Measurements from ENCODE around the gene HIF1A. TPM values are rescaled to one million over a fixed set of nuclear protein-coding genes. Genes with fewer than 3 reads are reported as not detected.

Gene HIF1A
- total and polyA plus RNA-seq, 2 donors (not counting 3 experiments of a cell fraction or from before 2014, with no cell fraction given), result 58.3 to 179 TPM

DNA sequence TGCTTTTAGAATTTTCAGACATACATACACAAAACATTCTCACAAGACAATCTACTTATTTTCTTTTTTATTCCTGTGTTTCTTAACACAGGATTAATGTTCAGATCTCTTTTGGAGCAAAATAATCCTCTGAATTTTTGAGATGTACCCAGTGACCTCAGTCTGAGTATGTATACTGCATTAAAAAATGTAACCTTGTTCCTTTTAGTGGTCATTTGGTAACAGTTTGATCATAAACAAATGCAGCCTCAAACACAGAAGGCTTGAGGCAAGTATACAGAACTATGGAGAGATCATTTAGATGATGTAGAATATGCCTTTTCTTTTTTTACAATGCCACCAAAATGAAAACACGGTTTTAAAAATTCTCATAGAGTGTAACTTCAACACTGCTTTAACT, 9.7 kb downstream of the HIF1A start:
- Histone ChIP-seq H2AFZ (ENCODE audit: low read depth, low read length) (no peak overlapping the region), H3K27me3 (ENCODE audit: control insufficient read depth in 2 of 2, insufficient read depth in 2 of 2, low read length in 2 of 2) (no peaks in the 10 kb centered on the region), H3K36me3 (ENCODE audit: control insufficient read depth in 2 of 2, extremely low read depth in 1 of 2, insufficient read depth in 2 of 2, low read length in 2 of 2) (no peaks in the 10 kb centered on the region), H4K20me1 (replicated peaks; ENCODE audit: control insufficient read depth, extremely low read depth, insufficient read depth, low read length) (peaks cover 29% of the 10 kb centered on the region), H3K9me3 (replicated peaks; ENCODE audit: control insufficient read depth, insufficient read depth, low read length) (no peaks in the 10 kb centered on the region), H3K27ac (ENCODE audit: insufficient read depth, low read depth, low read length) (no peak overlapping the region), H3K4me2 (ENCODE audit: insufficient read depth, low read length) (no peak overlapping the region), H3K9me1 (replicated peaks; ENCODE audit: control insufficient read depth, extremely low read depth, insufficient read depth, low read length) (no peaks in the 10 kb centered on the region), H3K4me1 (ENCODE audit: control insufficient read depth, extremely low read depth, insufficient read depth, low read length) (peaks cover 15% of the 10 kb centered on the region), H3K79me2 (ENCODE audit: control insufficient read depth, insufficient read depth, low read length) (peaks cover 90% of the 10 kb centered on the region), H3K9ac (replicated peaks; ENCODE audit: extremely low read depth, insufficient read depth, low read length) (no peak overlapping the region), H3K4me3 (replicated peaks in 1 of 3; ENCODE audit: insufficient read depth in 1 of 3, low read depth in 1 of 3, low read length in 3 of 3) (no peak overlapping the region)
- no TSS peak for BruUV-seq (replicated peaks)
- ChIA-PET POLR2A (interaction anchor here (0.6 kb wide), 1 partner anchor 413 kb away, joined by 8 read pairs; no protein-coding TSS in a partner anchor), CTCF (interaction anchor here (1.0 to 2.0 kb wide), 3 partner anchors 12 to 229 kb away, joined by 3 to 6 read pairs (median 4); no protein-coding TSS in a partner anchor)
- dilution Hi-C loops (cut with MboI; ENCODE audit: extremely low pct_ligation_motif_present, low sequenced_read_pairs) (no loop called here), intact Hi-C loops (cut with micrococcal nuclease) (no loop called here)
- FAIRE-seq, result no peak
- TF ChIP-seq EZH2 (IDR thresholded peaks at IDR 0.05; ENCODE audit: borderline replicate concordance, low read depth, low read length, severe bottlenecking) (no peak), FOS (IDR thresholded peaks at IDR 0.05; ENCODE audit: borderline replicate concordance, insufficient read depth, low read length) (no peak), MYC (IDR thresholded peaks at IDR 0.05; ENCODE audit: low read depth, low read length) (no peak), JUN (IDR thresholded peaks at IDR 0.05; ENCODE audit: borderline replicate concordance, insufficient read depth, insufficient read length, low read depth) (no peak), POLR2AphosphoS5 (IDR thresholded peaks at IDR 0.05; ENCODE audit: insufficient read depth, low read depth, low read length) (no peak), GATA2 (IDR thresholded peaks at IDR 0.05; ENCODE audit: insufficient read depth, insufficient read length, low read depth, low read length) (no peak), POLR2A (IDR thresholded peaks at IDR 0.05; ENCODE audit: low read depth, low read length) (no peak)
- TF ChIP-seq, protein P1, sequence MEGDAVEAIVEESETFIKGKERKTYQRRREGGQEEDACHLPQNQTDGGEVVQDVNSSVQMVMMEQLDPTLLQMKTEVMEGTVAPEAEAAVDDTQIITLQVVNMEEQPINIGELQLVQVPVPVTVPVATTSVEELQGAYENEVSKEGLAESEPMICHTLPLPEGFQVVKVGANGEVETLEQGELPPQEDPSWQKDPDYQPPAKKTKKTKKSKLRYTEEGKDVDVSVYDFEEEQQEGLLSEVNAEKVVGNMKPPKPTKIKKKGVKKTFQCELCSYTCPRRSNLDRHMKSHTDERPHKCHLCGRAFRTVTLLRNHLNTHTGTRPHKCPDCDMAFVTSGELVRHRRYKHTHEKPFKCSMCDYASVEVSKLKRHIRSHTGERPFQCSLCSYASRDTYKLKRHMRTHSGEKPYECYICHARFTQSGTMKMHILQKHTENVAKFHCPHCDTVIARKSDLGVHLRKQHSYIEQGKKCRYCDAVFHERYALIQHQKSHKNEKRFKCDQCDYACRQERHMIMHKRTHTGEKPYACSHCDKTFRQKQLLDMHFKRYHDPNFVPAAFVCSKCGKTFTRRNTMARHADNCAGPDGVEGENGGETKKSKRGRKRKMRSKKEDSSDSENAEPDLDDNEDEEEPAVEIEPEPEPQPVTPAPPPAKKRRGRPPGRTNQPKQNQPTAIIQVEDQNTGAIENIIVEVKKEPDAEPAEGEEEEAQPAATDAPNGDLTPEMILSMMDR (IDR thresholded peaks at IDR 0.05; ENCODE audit: extremely low read depth in 1 of 2, insufficient read depth in 1 of 2, low read depth in 1 of 2, low read length in 2 of 2), result no peak
- TF ChIP-seq, protein P2, sequence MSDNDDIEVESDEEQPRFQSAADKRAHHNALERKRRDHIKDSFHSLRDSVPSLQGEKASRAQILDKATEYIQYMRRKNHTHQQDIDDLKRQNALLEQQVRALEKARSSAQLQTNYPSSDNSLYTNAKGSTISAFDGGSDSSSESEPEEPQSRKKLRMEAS (IDR thresholded peaks at IDR 0.05; ENCODE audit: insufficient read depth, insufficient read length), result no peak
- no peak for DNase-seq (ENCODE audit: low read depth, low spot score)
